H1 (cell line): ENCODE data around the gene GMPPA. TPM values are rescaled to one million over a fixed set of nuclear protein-coding genes. Genes with fewer than 3 reads are reported as not detected.

Experiments
- CTCF ChIA-PET: fragments of 300-600 bp; sonication (Branson Sonifier 250); formaldehyde crosslinking; loops from one replicate; lab custom pipeline; 2021; ENCODE audit not compliant: partially characterized antibody; lab: Charles Lee
- POLR2A ChIA-PET: fragments of 300-600 bp; sonication (Branson Sonifier 250); formaldehyde crosslinking; loops from one replicate; lab custom pipeline; 2021; ENCODE audit warnings: inconsistent platforms; ENCODE audit not compliant: partially characterized antibody; lab: Charles Lee
- DNase-seq, 2 experiments: peaks; one replicate each; pipeline versions ENCODE4 v3.0.0 to v3.0.0-alpha.2; 2010 to 2022; ENCODE audit warnings: low spot score in 2 of 2, low read depth in 1 of 2, mixed read lengths in 1 of 2
- FAIRE-seq: peaks from 2 replicates; lab custom pipeline; 2011; peaks lifted over from hg19 to GRCh38; lab: Jason Lieb, UNC
- H2AFZ ChIP-seq: 2 replicates; pipeline ENCODE4 v1.8.1; 2012; ENCODE audit warnings: low read length, inconsistent platforms
- H2AK5ac ChIP-seq: 2 replicates; pipeline ENCODE4 v1.6.1; 2013; ENCODE audit warnings: low read depth, low read length
- H2BK120ac ChIP-seq: replicated peaks from 2 replicates; pipeline ENCODE3; 2013; ENCODE audit warnings: low read depth, low read length, inconsistent platforms
- H2BK12ac ChIP-seq: 2 replicates; pipeline ENCODE4 v1.6.1; 2013; ENCODE audit warnings: low read depth, low read length
- H2BK15ac ChIP-seq: 2 replicates; pipeline ENCODE4 v1.6.1; 2013; ENCODE audit warnings: low read length
- H2BK20ac ChIP-seq: 2 replicates; pipeline ENCODE4 v1.6.1; 2013; ENCODE audit warnings: low read length
- H2BK5ac ChIP-seq: 2 replicates; pipeline ENCODE4 v1.6.1; 2013; ENCODE audit warnings: low read depth, low read length
- H3K14ac ChIP-seq: 2 replicates; pipeline ENCODE4 v1.6.1; 2013; ENCODE audit warnings: inconsistent platforms; ENCODE audit not compliant: insufficient read length
- H3K18ac ChIP-seq: 2 replicates; pipeline ENCODE4 v1.6.1; 2013; ENCODE audit warnings: low read length; ENCODE audit errors: extremely low read depth
- H3K23ac ChIP-seq: 2 replicates; pipeline ENCODE4 v1.6.1; 2013; ENCODE audit warnings: inconsistent platforms; ENCODE audit not compliant: insufficient read length
- H3K23me2 ChIP-seq: 2 replicates; pipeline ENCODE4 v1.6.1; 2013; ENCODE audit warnings: low read depth, low read length
- H3K27ac ChIP-seq: 2 replicates; pipeline ENCODE4 v1.6.1; 2011; ENCODE audit warnings: low read depth, low read length, inconsistent platforms
- H3K27me3 ChIP-seq, 4 experiments: replicated peaks in 1 of 4; 1 replicate in 1 of 4; 2 replicates in 3 of 4; pipeline versions ENCODE4 v1.6.1 to v1.8.1; 2011 to 2013; ENCODE audit warnings: low read length in 3 of 4, mild to moderate bottlenecking in 3 of 4, inconsistent platforms in 2 of 4, mixed read lengths in 2 of 4, moderate library complexity in 1 of 4; ENCODE audit not compliant: control insufficient read depth in 3 of 4, insufficient read depth in 3 of 4; ENCODE audit errors: extremely low read depth in 1 of 4
- H3K36me3 ChIP-seq, 4 experiments: 2 replicates each; pipeline versions ENCODE4 v1.6.1 to v1.8.1; 2011 to 2013; ENCODE audit warnings: mild to moderate bottlenecking in 4 of 4, low read length in 3 of 4, moderate library complexity in 2 of 4, control low read depth in 1 of 4, inconsistent platforms in 1 of 4; ENCODE audit not compliant: insufficient read depth in 4 of 4, control insufficient read depth in 2 of 4
- H3K4ac ChIP-seq: replicated peaks from 2 replicates; pipeline ENCODE3; 2013; ENCODE audit warnings: low read length, low read depth, mixed read lengths, inconsistent platforms; ENCODE audit not compliant: insufficient read length
- H3K4me1 ChIP-seq, 4 experiments: replicated peaks in 1 of 4; 1 replicate in 1 of 4; 2 replicates in 3 of 4; pipeline versions ENCODE4 v1.6.1 to v1.8.1; 2011 to 2013; ENCODE audit warnings: low read length in 3 of 4, inconsistent platforms in 2 of 4, mixed read lengths in 1 of 4; ENCODE audit not compliant: insufficient read depth in 4 of 4, control insufficient read depth in 3 of 4
- H3K4me2 ChIP-seq, 2 experiments: 2 replicates each; pipeline versions ENCODE4 v1.6.1 to v1.8.1; 2011 to 2013; ENCODE audit warnings: low read depth in 2 of 2, low read length in 2 of 2, control low read depth in 1 of 2, inconsistent platforms in 1 of 2, mild to moderate bottlenecking in 1 of 2; ENCODE audit not compliant: insufficient read depth in 1 of 2
- H3K4me3 ChIP-seq, 4 experiments: fragments of 200-600, 300-600 bp in 1 of 4; sonication (generic), shearing (Covaris generic), sonication (Bioruptor Twin) in 1 of 4; 2 replicates each; pipeline versions ENCODE4 v1.5.1 to v1.8.1; 2011 to 2016; ENCODE audit warnings: low read length in 4 of 4, low read depth in 3 of 4, control low read depth in 2 of 4, inconsistent platforms in 2 of 4, mild to moderate bottlenecking in 2 of 4, mixed read lengths in 1 of 4, moderate library complexity in 1 of 4; ENCODE audit not compliant: insufficient read depth in 2 of 4; ENCODE audit errors: extremely low read depth in 1 of 4
- H3K56ac ChIP-seq: replicated peaks from 2 replicates; pipeline ENCODE3; 2013; ENCODE audit warnings: low read depth, mild to moderate bottlenecking, mixed read lengths, low read length, inconsistent platforms; ENCODE audit not compliant: insufficient read length
- H3K79me1 ChIP-seq: 2 replicates; pipeline ENCODE4 v1.6.1; 2013; ENCODE audit warnings: low read depth, low read length, control low read depth
- H3K79me2 ChIP-seq, 2 experiments: 2 replicates each; pipeline versions ENCODE4 v1.6.1 to v1.8.1; 2012 to 2013; ENCODE audit warnings: low read length in 2 of 2, mild to moderate bottlenecking in 2 of 2, inconsistent platforms in 1 of 2; ENCODE audit not compliant: insufficient read depth in 2 of 2, control insufficient read depth in 1 of 2
- H3K9ac ChIP-seq, 4 experiments: replicated peaks in 1 of 4; 1 replicate in 1 of 4; 2 replicates in 3 of 4; pipeline versions ENCODE4 v1.6.1 to v1.8.1; 2011 to 2013; ENCODE audit warnings: low read depth in 3 of 4, low read length in 3 of 4, control low read depth in 2 of 4, mild to moderate bottlenecking in 2 of 4, moderate library complexity in 2 of 4, inconsistent platforms in 1 of 4; ENCODE audit errors: extremely low read depth in 1 of 4
- H3K9me3 ChIP-seq, 2 experiments: 2 replicates each; pipeline versions ENCODE4 v1.6.1 to v1.8.1; 2012 to 2013; ENCODE audit warnings: mild to moderate bottlenecking in 2 of 2, moderate library complexity in 2 of 2, control low read depth in 1 of 2, inconsistent platforms in 1 of 2, low read depth in 1 of 2, low read length in 1 of 2, mixed read lengths in 1 of 2; ENCODE audit not compliant: insufficient read depth in 2 of 2
- H4K20me1 ChIP-seq, 2 experiments: replicated peaks in 1 of 2; 2 replicates each; pipeline versions ENCODE3 to v1.8.1; 2011 to 2013; ENCODE audit warnings: inconsistent platforms in 2 of 2, low read length in 2 of 2, mild to moderate bottlenecking in 1 of 2; ENCODE audit not compliant: insufficient read depth in 2 of 2, control insufficient read depth in 1 of 2
- H4K5ac ChIP-seq: 2 replicates; pipeline ENCODE4 v1.6.1; 2013; ENCODE audit warnings: low read length, low read depth, mixed read lengths, inconsistent platforms; ENCODE audit not compliant: insufficient read length
- H4K8ac ChIP-seq: 2 replicates; pipeline ENCODE4 v1.8.0; 2013; ENCODE audit warnings: mild to moderate bottlenecking, moderate library complexity, low read length, inconsistent platforms; ENCODE audit not compliant: insufficient read depth; ENCODE audit errors: extremely low read depth
- H4K91ac ChIP-seq: replicated peaks from 2 replicates; pipeline ENCODE3; 2013; ENCODE audit warnings: low read length, mixed read lengths, inconsistent platforms; ENCODE audit not compliant: insufficient read length
- BACH1 ChIP-seq: IDR thresholded peaks from 2 replicates; pipeline ENCODE4 v1.6.1; 2012; ENCODE audit warnings: low read length, improper control_type of control experiment
- POU5F1 ChIP-seq: IDR thresholded peaks from 2 replicates; pipeline ENCODE4 v1.6.1; 2011; ENCODE audit warnings: low read depth, mild to moderate bottlenecking, low read length, moderate library complexity
- WGBS, 2 experiments: shearing (Covaris generic) in 1 of 2; methylation state at CpG; one replicate each; pipeline versions ENCODE4 v1.1.6 to v1.1.7; 2013 to 2015; ENCODE audit warnings: low lambda C conversion rate in 2 of 2, mixed read lengths in 2 of 2, inconsistent platforms in 1 of 2, low coverage in 1 of 2, missing lambda C conversion rate in 1 of 2; ENCODE audit not compliant: insufficient replicate concordance in 2 of 2, insufficient coverage in 1 of 2, insufficient read length in 1 of 2; ENCODE audit errors: extremely low coverage in 1 of 2, missing lambda C conversion rate in 1 of 2; 5-methylcytosine and 5-hydroxymethylcytosine counted together
- polyA plus RNA-seq, 7 experiments: library from polyadenylated mRNA; depleted of rRNA in 3 of 7; stranded (reverse) in 5 of 7; unstranded in 2 of 7; fragments of >200 nt in 5 of 7; fragments of 200-250 nt in 2 of 7; gene quantifications; 1 replicate in 5 of 7; 2 replicates in 1 of 7; 4 replicates in 1 of 7; pipeline versions ENCODE4 v1.2.1 to v1.2.3, GENCODE V29; 2011 to 2013; ENCODE audit warnings: missing spikeins in 2 of 7, mixed read lengths in 2 of 7
- total RNA-seq: library from RNA; stranded (reverse); fragmentation: NEBNext Ultra II Directional; extraction: Animal tissue kit (Norgen Biotek cat#: 25700); gene quantifications from 2 replicates; pipeline ENCODE4 v1.2.1, GENCODE V29; 2021

The GMPPA gene
- total and polyA plus RNA-seq, 2 of the 8 experiments (the other 6 are each of a cell fraction or from before 2014, with no cell fraction given) = 34.3 to 98.8 TPM

- H2BK20ac ChIP-seq = no peak overlapping the region
- no peak overlapping the region for H3K27ac ChIP-seq
- H3K79me1 ChIP-seq = no peaks in the 10 kb centered on the region
- no peaks in the 10 kb centered on the region for H3K27me3 ChIP-seq
- CTCF ChIA-PET = interaction anchor here (0.7 to 113.1 kb wide), 5 partner anchors 11 to 174 kb away, joined by 3 to 7248 read pairs (median 18); partner anchors contain the start of genes ASIC4, CHPF, DES and GMPPA
- H3K18ac ChIP-seq = no peak overlapping the region
- no peaks in the 10 kb centered on the region for H3K36me3 ChIP-seq
- H3K4me2 ChIP-seq = no peak overlapping the region
- no peak overlapping the region for H2BK12ac ChIP-seq
- H2AFZ ChIP-seq = no peak overlapping the region
- H3K79me2 ChIP-seq = no peaks in the 10 kb centered on the region
- H3K9ac ChIP-seq = no peak overlapping the region
- H3K4ac ChIP-seq = no peak overlapping the region
- no peak overlapping the region for H3K14ac ChIP-seq
- POLR2A ChIA-PET = interaction anchor here (1.3 to 2.1 kb wide), 4 partner anchors 10 to 57 kb away, joined by 3 to 4 read pairs (median 4); no protein-coding TSS in a partner anchor
- H2BK15ac ChIP-seq = no peak overlapping the region
- H4K20me1 ChIP-seq = peaks cover 0 to 3% of the 10 kb centered on the region in 2 experiments
- FAIRE-seq = no peak
- no peak overlapping the region for H4K91ac ChIP-seq
- no peak overlapping the region for H2AK5ac ChIP-seq
- no peaks in the 10 kb centered on the region for H3K9me3 ChIP-seq
- H3K56ac ChIP-seq = no peak overlapping the region
- TF ChIP-seq POU5F1 (no peak), BACH1 (0 out of 2 replicates have a peak, but pooled peaks have one; percentile 32)
- H3K4me1 ChIP-seq = no peaks in the 10 kb centered on the region
- H4K8ac ChIP-seq = no peak overlapping the region; the same call in 1 of the 2 replicates
- no peak overlapping the region for H2BK120ac ChIP-seq
- H4K5ac ChIP-seq = no peak overlapping the region
- H3K4me3 ChIP-seq = no peak overlapping the region
- H3K23ac ChIP-seq = no peak overlapping the region
- DNase-seq = no peak
- H3K23me2 ChIP-seq = no peaks in the 10 kb centered on the region
- WGBS, 2 experiments = 94% methylated on average over 15 of the region's 16 CpGs; no CpG with 5 or more reads in 1 of the 2 experiments
- no peak overlapping the region for H2BK5ac ChIP-seq
Observed at GRCh38 chr2:219469186-219469724, 29.4 kb upstream of the GMPPA start.
